Testis (tissue), 3 donors: ENCODE results near the gene AMOTL1. TPM values are rescaled to one million over a fixed set of nuclear protein-coding genes. Genes with fewer than 3 reads are reported as not detected.
"Not testable (repeated sequence)": the region's sequence is repeated elsewhere in the genome, so short reads cannot be mapped to it uniquely, and the experiment has no call there.

Source experiments
- DNase-seq: peaks from one replicate; pipeline ENCODE4 v3.0.0-alpha.2; 2019
- H3K27ac ChIP-seq, 2 donors: fragments of 200-600 bp; sonication (generic); one replicate each; pipeline ENCODE4 v1.5.1; 2019
- H3K27me3 ChIP-seq: fragments of 200-600 bp; sonication (generic); one replicate; pipeline ENCODE4 v1.5.1; 2019
- H3K36me3 ChIP-seq: fragments of 200-600 bp; sonication (generic); one replicate; pipeline ENCODE4 v1.5.1; 2017; ENCODE audit warnings: low read depth; ENCODE audit errors: missing control alignments
- H3K4me1 ChIP-seq: fragments of 200-600 bp; sonication (generic); one replicate; pipeline ENCODE4 v1.5.1; 2019
- H3K4me3 ChIP-seq, 2 donors: fragments of 200-600 bp; sonication (generic); one replicate each; pipeline ENCODE4 v1.5.1; 2017 to 2019
- H3K9me3 ChIP-seq: fragments of 200-600 bp; sonication (generic); one replicate; pipeline ENCODE4 v1.5.1; 2017
- POLR2A ChIP-seq: fragments of 450-650 bp; IDR thresholded peaks from one replicate; pipeline ENCODE4 v1.6.1; 2017; ENCODE audit warnings: antibody characterized with exemption, mild to moderate bottlenecking, moderate library complexity
- WGBS, 2 donors: methylation state at CpG; one replicate each; pipeline ENCODE4 v1.1.5; 2018; 5-methylcytosine and 5-hydroxymethylcytosine counted together
- intact Hi-C: fragments of 100-400 bp; cut with DNase I; formaldehyde crosslinking; loops from one replicate; pipeline ENCODE4 v1.15.1; 2023; ENCODE audit warnings: low total_unique reads
- polyA plus RNA-seq: library from polyadenylated mRNA; stranded (reverse); fragments of 350-450 nt; fragmentation: Illumina TruSeq; extraction: RNeasy Lipid Tissue Mini Kit (QIAGEN cat#74804); gene quantifications from one replicate; pipeline ENCODE4 v1.2.3, GENCODE V29; 2014; ENCODE audit warnings: low read depth, low replicate concordance; ENCODE audit not compliant: insufficient read depth
- total RNA-seq, 2 donors: library from RNA; depleted of rRNA; stranded (reverse); fragments of >200 nt; gene quantifications; one replicate each; pipeline ENCODE4 v1.2.3, GENCODE V29; 2016
- TF ChIP-seq, protein P1 (sequence below), 3 experiments: fragments of 450-650 bp in 2 of 3; fragments of 200-600 bp in 1 of 3; sonication (generic) in 1 of 3; IDR thresholded peaks; one replicate each; pipeline ENCODE4 v1.5.1; 2016 to 2019; ENCODE audit warnings: antibody characterized with exemption in 3 of 3, mild to moderate bottlenecking in 2 of 3, moderate library complexity in 1 of 3

Gene AMOTL1
- total and polyA plus RNA-seq, 3 donors from 2014 or later, result 17.1 to 25.4 (median 18.7) TPM

DNA sequence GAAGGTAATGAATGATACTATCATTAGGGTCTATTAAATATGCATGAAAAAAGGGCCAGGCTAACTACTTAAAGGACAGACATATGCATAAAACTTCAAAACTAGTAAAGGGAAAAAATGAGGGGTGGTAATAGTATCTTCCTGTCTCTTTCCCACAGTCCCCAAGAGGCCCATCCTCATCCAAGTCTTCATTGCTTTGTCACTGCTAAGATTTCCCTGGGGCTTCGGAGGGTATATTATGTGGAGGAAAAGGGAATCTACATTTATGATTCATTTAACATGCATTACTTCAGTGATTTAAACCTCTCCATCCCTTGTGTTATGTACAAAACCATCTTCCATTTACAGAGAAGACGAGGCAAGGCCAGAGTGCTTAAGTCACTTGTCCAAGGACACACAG is 139.1 kb downstream of the AMOTL1 start:
- H3K27me3 ChIP-seq, result no peaks in the 10 kb centered on the region
- no peak overlapping the region for H3K27ac ChIP-seq
- WGBS, 2 donors, result 43 to 44% methylated on average over 2 of the region's 2 CpGs
- no peaks in the 10 kb centered on the region for H3K4me1 ChIP-seq
- H3K4me3 ChIP-seq, result no peak overlapping the region
- intact Hi-C loops, result no loop called here
- no peaks in the 10 kb centered on the region for H3K36me3 ChIP-seq
- no peak for DNase-seq
- H3K9me3 ChIP-seq, result no peaks in the 10 kb centered on the region
- TF ChIP-seq, protein P1, sequence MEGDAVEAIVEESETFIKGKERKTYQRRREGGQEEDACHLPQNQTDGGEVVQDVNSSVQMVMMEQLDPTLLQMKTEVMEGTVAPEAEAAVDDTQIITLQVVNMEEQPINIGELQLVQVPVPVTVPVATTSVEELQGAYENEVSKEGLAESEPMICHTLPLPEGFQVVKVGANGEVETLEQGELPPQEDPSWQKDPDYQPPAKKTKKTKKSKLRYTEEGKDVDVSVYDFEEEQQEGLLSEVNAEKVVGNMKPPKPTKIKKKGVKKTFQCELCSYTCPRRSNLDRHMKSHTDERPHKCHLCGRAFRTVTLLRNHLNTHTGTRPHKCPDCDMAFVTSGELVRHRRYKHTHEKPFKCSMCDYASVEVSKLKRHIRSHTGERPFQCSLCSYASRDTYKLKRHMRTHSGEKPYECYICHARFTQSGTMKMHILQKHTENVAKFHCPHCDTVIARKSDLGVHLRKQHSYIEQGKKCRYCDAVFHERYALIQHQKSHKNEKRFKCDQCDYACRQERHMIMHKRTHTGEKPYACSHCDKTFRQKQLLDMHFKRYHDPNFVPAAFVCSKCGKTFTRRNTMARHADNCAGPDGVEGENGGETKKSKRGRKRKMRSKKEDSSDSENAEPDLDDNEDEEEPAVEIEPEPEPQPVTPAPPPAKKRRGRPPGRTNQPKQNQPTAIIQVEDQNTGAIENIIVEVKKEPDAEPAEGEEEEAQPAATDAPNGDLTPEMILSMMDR (IDR thresholded peaks at IDR 0.05), result no peak
- no peak for TF ChIP-seq POLR2A

DNA sequence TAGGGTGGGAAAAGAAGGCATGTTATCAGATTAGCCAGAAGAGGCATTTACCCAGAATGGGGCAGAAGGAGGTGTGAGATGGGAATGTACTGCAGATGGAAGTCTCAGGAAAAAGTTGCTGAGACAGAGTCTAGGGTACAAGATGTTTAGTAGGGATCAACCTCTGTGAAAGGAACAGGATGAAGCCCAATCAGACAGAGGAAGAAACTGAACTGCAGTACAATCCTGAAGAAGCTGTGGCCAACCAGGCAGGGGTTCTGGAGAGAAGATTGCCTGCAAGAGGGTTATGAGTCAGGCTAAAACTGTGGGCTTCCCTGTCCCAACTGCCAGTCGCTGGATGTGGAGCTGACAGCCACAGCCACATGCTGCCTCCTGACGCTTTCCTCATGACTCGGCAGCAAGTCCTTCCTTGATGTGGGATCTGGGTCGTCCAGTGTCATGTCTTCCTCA is 141.2 kb downstream of the AMOTL1 start:
- no peak overlapping the region for H3K27ac ChIP-seq
- intact Hi-C loops, result no loop called here
- no peak for TF ChIP-seq POLR2A
- TF ChIP-seq, protein P1 (IDR thresholded peaks at IDR 0.05), result no peak
- no peaks in the 10 kb centered on the region for H3K36me3 ChIP-seq
- no peak overlapping the region for H3K4me3 ChIP-seq
- no peak for DNase-seq
- H3K9me3 ChIP-seq, result no peaks in the 10 kb centered on the region
- WGBS, 2 donors, result 81 to 84% methylated on average over 4 of the region's 4 CpGs
- no peaks in the 10 kb centered on the region for H3K27me3 ChIP-seq
- no peaks in the 10 kb centered on the region for H3K4me1 ChIP-seq

DNA sequence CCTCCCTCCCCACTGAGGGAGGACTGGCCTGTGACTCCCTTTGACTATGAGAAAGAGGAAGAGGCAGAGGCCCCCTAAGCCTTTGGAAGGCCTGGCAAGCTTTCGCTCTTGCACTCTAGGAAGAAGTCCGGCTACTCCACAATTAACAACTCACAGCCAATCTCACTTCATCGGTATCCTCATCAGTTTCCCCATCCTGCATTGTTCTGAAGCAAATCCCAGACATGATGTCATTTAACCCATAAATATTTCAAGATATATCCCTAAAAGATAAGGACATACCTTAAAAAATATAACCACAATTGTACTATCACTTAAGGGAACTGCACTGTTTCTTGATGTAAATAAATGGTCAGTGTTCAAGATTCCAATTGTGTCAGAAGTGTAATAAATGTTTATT is 142.1 kb downstream of the AMOTL1 start:
- no peak for TF ChIP-seq POLR2A
- Histone ChIP-seq H3K27me3 (no peaks in the 10 kb centered on the region), H3K9me3 (no peaks in the 10 kb centered on the region), H3K27ac (no peak overlapping the region), H3K36me3 (no peaks in the 10 kb centered on the region), H3K4me1 (no peaks in the 10 kb centered on the region), H3K4me3 (no peak overlapping the region)
- no peak for DNase-seq
- intact Hi-C loops, result no loop called here
- WGBS, 2 donors, result 78 to 94% methylated on average over 3 of the region's 3 CpGs

DNA sequence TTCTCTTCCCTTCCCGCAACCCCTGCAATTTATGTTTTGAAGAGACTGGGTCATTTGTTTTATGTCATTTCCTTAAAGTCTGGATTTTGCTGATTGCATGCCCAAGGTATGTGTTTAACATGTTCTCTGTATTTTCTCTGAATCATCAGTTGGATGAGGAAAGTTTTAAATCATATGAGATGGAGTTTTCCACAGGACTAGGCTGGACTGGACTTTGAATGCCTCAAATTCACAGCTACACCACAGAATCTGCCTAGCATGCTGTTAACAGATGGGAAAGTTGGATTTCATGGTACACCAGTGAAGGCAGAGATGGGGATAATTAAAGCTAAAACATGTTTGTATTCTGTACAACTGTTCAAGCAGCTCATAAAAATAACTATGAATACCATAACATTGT is 142.6 kb downstream of the AMOTL1 start:
- no peaks in the 10 kb centered on the region for H3K4me1 ChIP-seq
- 0% methylated on average over 1 of the region's 1 CpG for WGBS, 2 donors
- H3K27ac ChIP-seq, result no peak overlapping the region
- TF ChIP-seq, protein P1 (IDR thresholded peaks at IDR 0.05), result no peak
- no peak for TF ChIP-seq POLR2A
- no peaks in the 10 kb centered on the region for H3K36me3 ChIP-seq
- H3K4me3 ChIP-seq, result no peak overlapping the region
- intact Hi-C loops, result no loop called here
- H3K27me3 ChIP-seq, result no peaks in the 10 kb centered on the region
- no peak for DNase-seq
- H3K9me3 ChIP-seq, result no peaks in the 10 kb centered on the region

DNA sequence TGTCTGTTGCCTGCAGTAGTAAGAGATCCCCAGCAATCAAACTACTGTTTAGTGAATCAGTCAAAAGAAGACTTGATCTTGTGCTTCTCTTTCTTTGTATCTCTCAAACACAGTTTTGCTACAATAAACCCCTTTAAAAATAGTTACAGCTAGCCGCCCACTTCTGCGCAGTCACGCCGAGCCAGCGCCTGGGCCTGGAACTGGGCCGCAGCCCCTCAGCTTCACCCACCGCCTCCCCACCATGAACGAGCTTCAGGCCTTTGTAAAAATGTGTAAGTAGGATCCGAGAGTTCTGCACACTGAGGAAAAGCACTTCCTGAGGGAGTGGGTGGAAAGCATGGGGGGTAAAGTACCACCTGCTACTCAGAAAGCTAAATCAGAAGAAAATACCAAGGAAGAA is 144.7 kb downstream of the AMOTL1 start:
- TF ChIP-seq, protein P1 (IDR thresholded peaks at IDR 0.05), result no peak
- TF ChIP-seq POLR2A, result no peak
- Histone ChIP-seq H3K36me3 (no peaks in the 10 kb centered on the region), H3K4me3 (no peak overlapping the region), H3K27ac (no peak overlapping the region), H3K4me1 (no peaks in the 10 kb centered on the region), H3K27me3 (no peaks in the 10 kb centered on the region), H3K9me3 (no peaks in the 10 kb centered on the region)
- no peak for DNase-seq
- WGBS, 2 donors, result 92 to 94% methylated on average over 9 of the region's 9 CpGs
- intact Hi-C loops, result no loop called here

DNA sequence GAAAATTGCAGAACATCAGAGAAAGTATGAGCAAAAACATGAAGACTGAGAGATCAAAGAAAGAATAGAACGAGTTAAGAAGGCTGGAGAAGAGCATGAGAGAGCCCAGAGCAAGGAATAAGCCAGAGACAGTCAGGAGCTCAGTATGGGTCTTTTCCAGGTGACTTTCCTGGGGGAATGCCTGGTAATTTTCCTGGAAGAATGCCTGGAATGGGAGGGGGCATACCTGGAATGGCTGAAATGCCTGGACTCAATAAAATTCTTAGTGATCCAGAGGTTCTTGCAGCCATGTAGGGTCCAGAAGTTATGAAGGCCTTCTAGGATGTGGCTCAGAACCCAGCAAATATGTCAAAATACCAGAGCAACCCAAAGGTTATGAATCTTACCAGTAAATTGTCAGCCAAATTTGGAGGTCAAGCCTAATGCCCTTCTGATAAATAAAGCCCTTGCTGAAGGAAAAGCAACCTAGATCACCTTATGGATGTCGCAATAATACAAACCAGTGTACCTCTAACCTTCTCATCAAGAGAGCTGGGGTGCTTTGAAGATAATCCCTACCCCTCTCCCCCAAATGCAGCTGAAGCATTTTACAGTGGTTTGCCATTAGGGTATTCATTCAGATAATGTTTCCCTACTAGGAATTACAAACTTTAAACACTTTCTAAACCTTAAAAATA is 145.7 kb downstream of the AMOTL1 start:
- DNase-seq, H3K36me3 ChIP-seq, intact Hi-C loops, H3K27ac ChIP-seq, H3K4me3 ChIP-seq, H3K27me3 ChIP-seq, H3K4me1 ChIP-seq, H3K9me3 ChIP-seq: not testable (repeated sequence)
- WGBS, 2 donors, result 89 to 95% methylated on average over 2 of the region's 2 CpGs
